ENCODE data around the gene LGALS14.
A peak's percentile ranks its signal among the peaks of the same experiment; 100 is the strongest.

DNA sequence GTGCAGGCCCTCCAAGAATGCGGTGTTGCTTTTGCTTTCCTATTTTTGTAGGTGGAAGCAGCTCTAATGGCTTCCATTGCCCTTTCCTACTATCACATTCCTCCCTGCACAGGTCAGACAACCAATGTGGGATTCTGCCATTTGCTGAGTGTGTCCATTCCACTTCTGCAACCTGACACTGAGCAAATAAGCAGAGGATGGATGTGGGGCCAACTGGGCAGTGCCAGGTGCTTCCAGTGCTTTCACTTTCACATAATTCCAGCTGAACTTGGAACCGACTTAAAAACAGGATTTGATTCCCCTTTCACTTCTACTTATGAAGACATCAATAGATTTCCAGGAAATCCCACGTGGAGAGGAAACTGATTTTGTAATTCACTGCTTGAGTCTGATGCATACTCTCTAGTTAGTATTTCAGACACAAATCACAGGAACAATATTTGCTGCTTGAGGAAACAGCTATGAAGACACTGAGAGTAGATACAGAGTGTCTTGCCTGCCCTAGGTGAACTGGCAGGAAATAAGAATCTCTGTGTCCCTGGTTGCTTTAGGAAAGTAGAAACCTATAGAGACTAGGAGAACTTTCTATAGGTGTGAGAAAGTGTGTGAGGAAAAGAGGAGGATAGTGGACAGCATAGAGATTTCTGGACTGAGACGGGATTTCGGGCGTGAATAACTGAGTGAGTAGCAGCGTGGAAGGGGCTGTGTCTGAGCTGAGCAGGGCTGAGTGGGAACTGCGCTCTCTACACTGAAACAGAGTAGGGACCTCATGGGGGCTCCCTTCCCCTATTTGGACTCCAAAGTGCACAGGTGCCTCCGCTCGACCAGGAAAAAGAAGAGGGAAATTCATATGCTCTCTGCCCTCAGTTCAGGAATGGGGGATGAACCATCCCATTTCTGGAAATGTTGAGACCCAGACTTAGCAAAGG, 26.1 kb upstream of the LGALS14 start:
- no peak for TF ChIP-seq ZNF626 (tag by site-specific recombination; IDR thresholded peaks at IDR 0.05)
- no peak for TF ChIP-seq CTCF (tag by site-specific recombination; IDR thresholded peaks at IDR 0.05)
- TF ChIP-seq ZNF549 (tag by site-specific recombination; IDR thresholded peaks at IDR 0.05) = no peak
- no peak for TF ChIP-seq ZSCAN5A (tag by site-specific recombination; IDR thresholded peaks at IDR 0.05)
- no peak for TF ChIP-seq ZNF610 (tag by site-specific recombination; IDR thresholded peaks at IDR 0.05; ENCODE audit: borderline replicate concordance)
- TF ChIP-seq ZNF184 (tag by site-specific recombination; IDR thresholded peaks at IDR 0.05) = no peak
- no peak for TF ChIP-seq ZSCAN30 (tag by site-specific recombination; IDR thresholded peaks at IDR 0.05)
- no peak for TF ChIP-seq ZSCAN4 (tag by site-specific recombination; IDR thresholded peaks at IDR 0.05)
- 0 out of 2 replicates have a peak, but pooled peaks have one; percentile 43 for TF ChIP-seq ZBTB10 (tag by site-specific recombination; IDR thresholded peaks at IDR 0.05)
- TF ChIP-seq ZNF48 (tag by site-specific recombination; IDR thresholded peaks at IDR 0.05) = no peak
- TF ChIP-seq ZNF140 (tag by site-specific recombination; IDR thresholded peaks at IDR 0.05) = no peak
- no peak for TF ChIP-seq ZNF19 (tag by site-specific recombination; IDR thresholded peaks at IDR 0.05; ENCODE audit: low read depth)
- TF ChIP-seq, protein P1, sequence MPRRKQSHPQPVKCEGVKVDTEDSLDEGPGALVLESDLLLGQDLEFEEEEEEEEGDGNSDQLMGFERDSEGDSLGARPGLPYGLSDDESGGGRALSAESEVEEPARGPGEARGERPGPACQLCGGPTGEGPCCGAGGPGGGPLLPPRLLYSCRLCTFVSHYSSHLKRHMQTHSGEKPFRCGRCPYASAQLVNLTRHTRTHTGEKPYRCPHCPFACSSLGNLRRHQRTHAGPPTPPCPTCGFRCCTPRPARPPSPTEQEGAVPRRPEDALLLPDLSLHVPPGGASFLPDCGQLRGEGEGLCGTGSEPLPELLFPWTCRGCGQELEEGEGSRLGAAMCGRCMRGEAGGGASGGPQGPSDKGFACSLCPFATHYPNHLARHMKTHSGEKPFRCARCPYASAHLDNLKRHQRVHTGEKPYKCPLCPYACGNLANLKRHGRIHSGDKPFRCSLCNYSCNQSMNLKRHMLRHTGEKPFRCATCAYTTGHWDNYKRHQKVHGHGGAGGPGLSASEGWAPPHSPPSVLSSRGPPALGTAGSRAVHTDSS (tag by site-specific recombination; IDR thresholded peaks at IDR 0.05) = no peak

Data from HEK293 (cell line).